Ectodermal cell (in vitro differentiated cells): ENCODE data around the gene MINDY4.

Experiments
- H3K27ac ChIP-seq: 2 replicates; pipeline ENCODE4 v1.7.0; 2013; ENCODE audit warnings: mild to moderate bottlenecking, low read depth, low read length; ENCODE audit not compliant: insufficient read depth, poor library complexity, severe bottlenecking
- H3K27me3 ChIP-seq: 2 replicates; pipeline ENCODE4 v1.7.0; 2013; ENCODE audit warnings: mild to moderate bottlenecking, low read length; ENCODE audit not compliant: insufficient read depth, control insufficient read depth, poor library complexity, severe bottlenecking
- H3K36me3 ChIP-seq: one replicate; pipeline ENCODE4 v1.7.0; 2013; ENCODE audit warnings: low read length; ENCODE audit not compliant: control insufficient read depth, insufficient read depth
- H3K4me1 ChIP-seq: one replicate; pipeline ENCODE4 v1.7.0; 2013; ENCODE audit warnings: low read length; ENCODE audit not compliant: control insufficient read depth, insufficient read depth
- H3K4me3 ChIP-seq: 2 replicates; pipeline ENCODE4 v1.7.0; 2013; ENCODE audit warnings: low read depth, low read length, control low read depth; ENCODE audit not compliant: insufficient read depth
- H3K9me3 ChIP-seq: 2 replicates; pipeline ENCODE4 v1.7.0; 2013; ENCODE audit warnings: mild to moderate bottlenecking, low read length, moderate library complexity; ENCODE audit not compliant: control insufficient read depth
- WGBS, 2 experiments: methylation state at CpG; one replicate each; pipeline ENCODE4 v1.1.7; 2013; ENCODE audit warnings: missing lambda C conversion rate in 2 of 2; 5-methylcytosine and 5-hydroxymethylcytosine counted together

Gene MINDY4

DNA sequence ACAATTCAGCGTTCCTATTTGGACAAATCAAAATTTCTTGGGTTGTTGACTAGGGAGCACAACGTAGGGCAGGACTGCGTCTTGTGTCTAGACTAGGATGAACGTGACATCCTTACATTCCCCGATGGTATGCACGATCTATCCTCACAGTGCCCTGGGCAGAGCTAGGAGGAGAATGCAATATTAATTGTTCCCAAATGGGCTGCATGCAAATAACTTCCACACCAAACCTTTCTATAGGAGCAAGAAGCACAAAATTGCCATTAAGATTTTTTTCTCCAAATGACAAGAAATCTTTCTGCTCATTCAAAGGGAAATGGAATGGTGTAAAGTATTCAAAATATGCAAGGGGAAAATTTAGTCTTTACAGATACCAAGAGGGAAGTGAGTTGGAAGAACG, 119.0 kb downstream of the MINDY4 start:
- no peak overlapping the region for H3K4me3 ChIP-seq
- H3K27me3 ChIP-seq = no peaks in the 10 kb centered on the region
- WGBS, 2 experiments = 94 to 95% methylated on average over 7 of the region's 7 CpGs
- no peaks in the 10 kb centered on the region for H3K9me3 ChIP-seq
- H3K36me3 ChIP-seq = no peaks in the 10 kb centered on the region
- H3K27ac ChIP-seq = no peak overlapping the region
- H3K4me1 ChIP-seq = peaks cover 19% of the 10 kb centered on the region

DNA sequence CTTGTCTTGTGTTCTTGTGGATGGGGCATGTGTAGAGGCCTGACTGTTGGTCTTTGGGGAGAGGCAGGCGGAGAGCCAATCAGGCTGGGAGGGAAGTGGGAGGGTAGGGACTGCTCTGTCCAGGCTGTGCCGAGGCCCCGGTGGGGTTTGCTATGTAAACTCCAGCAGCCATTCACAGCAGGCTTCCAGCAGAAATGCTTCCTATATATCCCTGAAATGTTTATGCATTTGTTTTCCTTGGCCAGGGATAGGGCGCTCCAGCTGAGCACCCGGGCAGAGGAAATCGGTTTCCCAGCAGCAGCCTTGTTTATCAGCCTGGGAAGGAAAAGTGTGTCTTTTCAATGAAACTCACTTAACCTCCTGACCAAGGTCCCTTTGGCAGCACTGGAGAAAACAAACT, 122.1 kb downstream of the MINDY4 start:
- Histone ChIP-seq H3K36me3 (no peaks in the 10 kb centered on the region), H3K27me3 (no peaks in the 10 kb centered on the region), H3K27ac (no peak overlapping the region), H3K4me1 (peaks cover 11% of the 10 kb centered on the region), H3K4me3 (no peak overlapping the region), H3K9me3 (no peaks in the 10 kb centered on the region)
- 89 to 94% methylated on average over 6 of the region's 6 CpGs for WGBS, 2 experiments

DNA sequence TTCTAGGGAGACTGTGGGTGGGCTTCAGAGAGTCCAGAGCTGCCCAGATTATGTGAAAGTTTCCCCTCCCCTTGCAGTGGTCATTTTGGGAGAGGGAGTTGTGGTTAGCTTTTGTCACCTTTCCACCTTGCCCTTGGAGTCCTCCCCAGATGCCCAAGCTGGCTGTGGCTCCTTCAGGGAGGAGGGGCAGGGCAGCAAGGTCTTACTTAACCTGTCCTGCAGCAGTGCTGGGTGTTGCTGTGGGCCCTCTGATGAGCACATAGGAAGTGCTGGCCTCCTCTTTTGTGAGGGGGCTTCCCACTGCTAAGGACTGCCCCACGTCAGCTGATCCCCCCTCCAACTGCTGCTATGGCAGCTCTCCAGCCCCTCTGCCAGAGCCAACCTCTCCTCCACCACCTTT, 122.8 kb downstream of the MINDY4 start:
- Histone ChIP-seq H3K27ac (no peak overlapping the region), H3K27me3 (no peaks in the 10 kb centered on the region), H3K36me3 (no peaks in the 10 kb centered on the region), H3K4me1 (peaks cover 11% of the 10 kb centered on the region), H3K4me3 (no peak overlapping the region), H3K9me3 (no peaks in the 10 kb centered on the region)
- 78 to 88% methylated on average over 1 of the region's 1 CpG for WGBS, 2 experiments

DNA sequence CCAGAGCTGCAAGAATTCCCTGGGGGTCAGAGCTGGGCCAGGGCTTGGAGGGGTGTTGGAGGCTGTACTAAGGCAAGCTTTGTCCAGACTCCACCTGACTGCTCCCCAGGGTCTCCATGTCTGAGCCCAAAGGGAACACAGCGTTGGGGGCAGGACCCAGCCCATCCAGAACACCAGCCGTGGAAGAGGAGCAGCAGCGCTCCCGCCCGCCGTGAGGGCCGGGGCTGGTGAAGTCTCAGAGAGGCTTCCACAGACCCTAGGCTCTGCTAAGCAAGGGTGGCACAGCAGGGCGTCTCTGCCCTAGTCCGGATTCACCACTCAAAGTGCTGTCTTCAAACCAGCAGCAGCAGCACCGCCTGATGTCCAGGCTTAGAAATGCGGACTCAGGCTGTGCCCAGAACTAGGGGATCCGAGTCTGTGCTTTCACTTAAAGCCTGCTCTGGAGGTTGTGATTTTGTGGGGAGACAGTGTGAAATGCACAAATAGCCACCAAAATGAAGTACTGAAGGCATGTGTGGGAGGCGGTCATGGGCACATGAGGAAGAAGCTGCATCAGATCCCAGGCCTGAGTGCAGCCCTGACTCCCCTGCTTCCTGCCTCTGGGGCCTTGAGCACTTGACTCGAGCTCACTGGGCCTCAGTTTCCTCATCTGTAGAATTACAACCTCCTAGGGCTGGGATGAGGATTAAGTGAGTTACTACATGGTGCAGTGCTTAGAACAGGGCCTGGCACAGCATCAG, 123.8 kb downstream of the MINDY4 start:
- Histone ChIP-seq H3K27ac (no peak overlapping the region), H3K4me3 (no peak overlapping the region)

DNA sequence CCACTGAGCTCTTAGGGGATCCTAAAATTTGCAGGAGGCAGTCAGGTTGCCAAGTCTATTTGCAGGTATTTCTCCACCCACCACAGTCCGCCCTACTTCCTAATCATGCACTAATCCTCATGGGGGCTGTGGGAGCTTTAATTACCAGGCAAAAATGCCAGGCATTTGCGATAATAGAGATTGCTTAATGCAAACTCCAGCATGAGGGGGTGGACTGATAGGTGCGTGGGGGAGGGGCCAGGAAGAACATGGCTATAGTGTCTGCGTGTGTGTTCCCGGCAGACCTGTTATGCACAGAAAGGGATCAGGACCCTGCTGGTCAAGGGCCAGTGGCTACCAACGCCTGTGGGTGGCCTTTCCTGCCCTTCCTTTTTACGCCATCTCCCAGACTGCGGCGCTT, 124.8 kb downstream of the MINDY4 start:
- Histone ChIP-seq H3K4me3 (no peak overlapping the region), H3K27ac (no peak overlapping the region), H3K4me1 (peaks cover 11% of the 10 kb centered on the region), H3K9me3 (no peaks in the 10 kb centered on the region), H3K27me3 (no peaks in the 10 kb centered on the region), H3K36me3 (no peaks in the 10 kb centered on the region)
- WGBS, 2 experiments = 90 to 95% methylated on average over 8 to 9 of the region's 9 CpGs

More for the DNA sequence above, 123.8 kb downstream of the MINDY4 start:
- no peaks in the 10 kb centered on the region for H3K9me3 ChIP-seq
- WGBS, 2 experiments = 86 to 89% methylated on average over 14 of the region's 14 CpGs
- no peaks in the 10 kb centered on the region for H3K27me3 ChIP-seq
- H3K4me1 ChIP-seq = peaks cover 11% of the 10 kb centered on the region
- no peaks in the 10 kb centered on the region for H3K36me3 ChIP-seq

DNA sequence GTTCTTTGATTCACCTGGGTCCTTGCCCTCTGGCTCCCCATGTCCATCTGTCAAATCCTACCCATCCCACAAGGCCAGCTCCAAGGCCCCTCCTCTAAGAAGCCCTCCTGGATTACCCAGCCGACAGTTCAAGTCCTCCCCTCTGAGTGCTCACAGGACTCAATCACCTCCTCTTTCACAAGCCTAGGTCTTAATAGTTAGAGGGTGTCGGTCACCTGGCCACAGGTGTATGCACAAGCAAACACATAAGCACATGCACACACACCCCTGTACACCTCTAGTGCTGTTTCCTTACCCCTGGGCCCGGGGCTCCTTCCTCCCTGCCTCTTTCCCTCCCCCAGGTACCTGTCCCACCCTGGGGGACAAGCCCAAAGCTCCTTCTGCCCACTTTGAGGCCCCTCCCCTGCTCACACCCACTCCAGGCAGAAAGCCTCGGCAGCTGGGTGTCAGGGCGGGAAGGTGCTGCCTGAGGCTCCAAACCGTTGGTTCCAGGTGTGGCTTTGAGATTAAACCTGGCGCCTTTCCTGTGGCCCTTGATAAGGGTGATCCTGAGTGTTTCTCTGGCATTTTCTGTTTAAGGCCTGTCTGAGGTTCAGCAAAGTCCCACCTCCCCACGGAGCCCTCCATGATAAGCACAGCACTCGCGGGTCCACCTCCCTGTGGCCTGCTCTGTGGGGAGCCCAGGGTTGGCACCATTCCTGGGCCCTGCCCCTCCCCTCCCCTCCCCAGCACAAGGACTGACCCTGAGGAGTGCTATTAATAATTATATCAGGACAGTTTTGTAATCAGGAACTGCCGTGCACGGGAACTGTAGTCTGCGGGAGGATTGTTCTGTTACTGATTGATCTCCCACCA, 125.8 kb downstream of the MINDY4 start:
- Histone ChIP-seq H3K36me3 (no peaks in the 10 kb centered on the region), H3K27me3 (no peaks in the 10 kb centered on the region), H3K4me3 (no peak overlapping the region), H3K4me1 (peaks cover 11% of the 10 kb centered on the region), H3K27ac (no peak overlapping the region), H3K9me3 (no peaks in the 10 kb centered on the region)
- 85 to 88% methylated on average over 13 of the region's 13 CpGs for WGBS, 2 experiments

DNA sequence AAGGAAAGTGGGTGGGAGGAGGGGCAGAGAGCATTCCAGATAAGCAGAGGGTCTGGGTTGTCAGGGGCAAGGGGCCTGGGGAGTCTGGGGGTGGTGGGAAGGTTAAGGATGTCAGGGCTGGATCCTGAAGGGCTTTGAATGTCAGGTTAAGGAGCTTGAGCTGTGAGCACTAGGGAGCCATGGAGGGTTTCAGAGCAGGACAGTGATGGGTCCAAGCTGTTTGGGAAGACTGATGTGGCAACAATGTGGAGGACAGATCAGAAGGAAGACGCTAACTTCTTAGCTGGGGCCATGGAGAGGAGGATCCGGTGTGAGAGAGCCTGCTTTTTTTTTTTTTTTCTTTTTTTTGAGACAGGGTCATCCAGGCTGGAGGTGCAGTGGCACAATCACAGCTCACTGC, 126.6 kb downstream of the MINDY4 start:
- peaks cover 11% of the 10 kb centered on the region for H3K4me1 ChIP-seq
- no peaks in the 10 kb centered on the region for H3K27me3 ChIP-seq
- WGBS, 2 experiments = 86 to 98% methylated on average over 2 of the region's 2 CpGs
- no peak overlapping the region for H3K4me3 ChIP-seq
- H3K27ac ChIP-seq = no peak overlapping the region
- no peaks in the 10 kb centered on the region for H3K9me3 ChIP-seq
- H3K36me3 ChIP-seq = no peaks in the 10 kb centered on the region

DNA sequence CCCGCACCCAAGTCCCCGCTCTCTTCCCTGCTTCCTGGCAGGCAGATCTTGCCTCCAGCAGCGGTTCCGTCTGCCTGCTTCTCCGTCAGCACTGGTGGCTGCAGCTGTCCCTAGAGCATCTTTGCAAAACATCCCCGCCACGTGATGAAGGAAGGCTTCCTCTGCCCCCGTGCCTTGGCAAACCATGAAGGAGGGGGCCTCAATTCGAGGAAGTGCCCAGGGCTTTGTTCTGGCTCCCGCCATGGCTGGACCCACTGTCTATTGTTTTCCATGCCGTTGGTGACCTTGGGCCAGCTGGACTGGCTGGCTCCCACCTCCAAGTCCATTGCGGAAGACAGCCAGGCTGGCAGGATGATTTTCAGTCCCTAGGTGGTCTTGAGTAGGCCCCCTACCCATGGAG, 127.2 kb downstream of the MINDY4 start:
- no peaks in the 10 kb centered on the region for H3K9me3 ChIP-seq
- no peaks in the 10 kb centered on the region for H3K27me3 ChIP-seq
- WGBS, 2 experiments = 92% methylated on average over 12 of the region's 12 CpGs
- no peaks in the 10 kb centered on the region for H3K36me3 ChIP-seq
- H3K4me3 ChIP-seq = no peak overlapping the region
- no peak overlapping the region for H3K27ac ChIP-seq
- H3K4me1 ChIP-seq = peaks cover 11% of the 10 kb centered on the region

DNA sequence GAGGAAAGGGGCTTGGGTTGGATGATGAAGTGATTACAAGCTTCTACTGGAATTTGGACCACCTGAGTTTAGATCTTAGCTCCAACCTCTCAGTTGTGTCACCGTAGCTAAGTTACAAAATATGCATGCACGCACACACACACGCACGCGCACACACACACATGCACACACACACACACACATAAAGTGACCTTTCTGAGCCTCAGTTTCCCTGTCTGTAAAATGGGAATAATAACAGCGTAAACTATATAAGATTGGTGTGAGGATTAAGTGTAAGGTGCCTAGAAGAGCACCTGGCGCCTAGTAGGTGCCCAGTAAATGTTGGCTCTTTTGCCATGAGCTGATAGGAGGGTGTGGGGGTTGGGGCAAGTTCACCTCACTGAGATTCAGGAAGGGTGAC, 127.8 kb downstream of the MINDY4 start:
- 94 to 97% methylated on average over 7 of the region's 7 CpGs for WGBS, 2 experiments
- Histone ChIP-seq H3K4me1 (peaks cover 11% of the 10 kb centered on the region), H3K9me3 (no peaks in the 10 kb centered on the region), H3K27me3 (no peaks in the 10 kb centered on the region), H3K36me3 (no peaks in the 10 kb centered on the region), H3K4me3 (no peak overlapping the region), H3K27ac (no peak overlapping the region)

DNA sequence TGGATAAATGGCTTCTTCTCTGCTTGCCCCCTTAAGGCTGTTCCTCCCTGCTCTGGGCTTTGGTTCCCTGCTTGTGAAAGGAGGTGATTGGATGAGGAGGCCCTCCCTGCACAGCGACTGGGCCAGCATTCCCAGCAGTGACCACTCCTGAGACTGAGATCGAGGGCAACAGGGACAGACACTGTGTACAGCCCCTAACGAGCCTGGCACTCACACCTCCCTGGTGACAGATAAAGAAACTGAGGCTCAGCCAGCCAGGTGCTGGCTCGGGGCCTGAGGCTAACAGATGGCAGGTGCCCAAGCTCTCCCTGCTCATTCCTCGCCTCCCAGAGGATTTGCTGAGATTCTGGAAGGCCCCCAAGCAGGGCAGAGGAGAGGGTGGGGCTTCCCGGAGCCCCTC, 128.4 kb downstream of the MINDY4 start:
- Histone ChIP-seq H3K27me3 (no peaks in the 10 kb centered on the region), H3K4me3 (no peak overlapping the region), H3K27ac (no peak overlapping the region), H3K36me3 (no peaks in the 10 kb centered on the region), H3K4me1 (peaks cover 11% of the 10 kb centered on the region), H3K9me3 (no peaks in the 10 kb centered on the region)
- WGBS, 2 experiments = 84 to 87% methylated on average over 6 of the region's 6 CpGs
